Anterior cingulate cortex (tissue), 58 donors: ENCODE data around the gene TREML4.

Experiments
- DNase-seq, 58 donors: peaks; one replicate each; lab custom pipeline; 2025; lab: John Stamatoyannopoulos, UW

Gene TREML4

GRCh38 chr6:41247882-41248705, 19.9 kb downstream of the TREML4 start:
- no peak for DNase-seq

- no peak for DNase-seq
Measured at GRCh38 chr6:41252401-41253169, 24.4 kb downstream of the TREML4 start.

- DNase-seq = no peak
Measured at GRCh38 chr6:41255110-41255509, 27.0 kb downstream of the TREML4 start.

- DNase-seq = no peak
Measured at GRCh38 chr6:41255638-41256246, 27.6 kb downstream of the TREML4 start.

- no peak for DNase-seq
Measured at GRCh38 chr6:41256383-41256782, 28.2 kb downstream of the TREML4 start.

DNA sequence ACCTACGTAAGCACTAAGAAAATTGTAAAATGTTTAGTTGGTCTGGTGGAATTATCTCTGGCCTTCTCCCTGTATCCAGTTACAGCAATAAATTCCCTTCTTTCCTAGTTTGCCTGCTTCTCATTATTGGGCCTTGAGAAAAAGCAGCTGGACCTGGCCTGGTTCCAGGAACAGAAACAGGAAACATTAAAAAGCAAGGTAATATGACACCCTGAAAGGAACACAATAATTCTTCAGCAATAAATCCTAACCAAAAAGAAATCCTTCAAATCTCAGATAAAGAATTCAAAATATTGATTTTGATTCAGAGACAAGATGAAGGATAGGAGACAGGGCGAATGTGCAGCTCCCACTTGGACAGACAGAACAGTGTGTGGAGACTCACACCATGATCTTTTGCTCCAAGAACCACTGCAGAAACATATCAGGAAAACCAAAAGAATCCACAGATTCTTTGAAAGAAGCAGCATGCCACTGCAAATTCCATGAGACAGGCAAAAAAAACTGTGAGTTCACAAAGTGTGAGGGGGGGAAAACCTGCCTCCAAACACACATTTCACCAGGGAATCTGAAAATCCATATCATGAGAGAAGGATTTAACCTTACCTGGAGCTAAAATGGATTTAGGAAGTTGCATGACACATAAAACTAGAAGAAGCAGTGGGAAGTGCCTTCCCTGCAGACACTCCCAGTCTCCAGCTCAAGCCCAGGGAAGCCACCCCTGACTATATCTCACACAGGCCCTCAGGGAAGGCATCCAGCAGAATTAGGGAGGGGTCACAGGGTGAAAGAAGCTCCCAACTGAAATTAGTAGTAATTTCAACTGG, 29.4 kb downstream of the TREML4 start:
- no peak for DNase-seq

DNA sequence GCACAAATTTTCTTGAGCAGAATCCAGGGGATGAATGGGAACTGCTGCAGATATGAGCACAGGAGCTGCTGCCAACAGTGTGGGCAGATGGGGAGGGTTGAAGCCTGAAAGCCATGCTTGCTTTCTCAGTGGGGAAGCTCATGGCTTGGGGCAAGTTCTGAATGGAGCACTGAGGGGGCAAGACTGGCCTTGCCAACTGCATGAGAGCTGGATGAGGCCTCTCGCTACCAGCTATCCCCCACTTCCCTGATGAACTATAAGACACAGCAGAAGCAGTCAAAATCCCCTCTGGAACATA, 30.0 kb downstream of the TREML4 start:
- DNase-seq = no peak

DNA sequence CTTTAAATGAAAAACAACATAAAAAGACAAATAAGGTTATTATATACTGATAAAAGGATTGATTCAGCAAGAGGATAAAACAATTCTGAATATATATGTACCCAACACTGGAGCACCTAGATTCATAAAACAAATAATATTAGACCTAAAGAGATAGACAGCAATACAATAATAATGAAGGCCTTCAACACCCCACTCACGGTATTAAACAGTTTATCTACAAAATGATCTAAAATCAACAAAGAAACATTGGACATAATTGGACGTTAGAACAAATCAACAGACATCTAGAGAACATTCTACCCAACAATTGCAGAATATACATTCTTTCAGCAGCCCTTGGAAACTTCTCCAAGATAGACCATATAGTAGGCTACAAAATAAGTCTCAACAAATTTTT, 34.3 kb downstream of the TREML4 start:
- DNase-seq = no peak

GRCh38 chr6:41263267-41263666, 35.1 kb downstream of the TREML4 start:
- DNase-seq = no peak

- no peak for DNase-seq
Measured at GRCh38 chr6:41266541-41266940, 38.4 kb downstream of the TREML4 start.

- DNase-seq = no peak
Measured at GRCh38 chr6:41268478-41268877, 40.3 kb downstream of the TREML4 start.

DNA sequence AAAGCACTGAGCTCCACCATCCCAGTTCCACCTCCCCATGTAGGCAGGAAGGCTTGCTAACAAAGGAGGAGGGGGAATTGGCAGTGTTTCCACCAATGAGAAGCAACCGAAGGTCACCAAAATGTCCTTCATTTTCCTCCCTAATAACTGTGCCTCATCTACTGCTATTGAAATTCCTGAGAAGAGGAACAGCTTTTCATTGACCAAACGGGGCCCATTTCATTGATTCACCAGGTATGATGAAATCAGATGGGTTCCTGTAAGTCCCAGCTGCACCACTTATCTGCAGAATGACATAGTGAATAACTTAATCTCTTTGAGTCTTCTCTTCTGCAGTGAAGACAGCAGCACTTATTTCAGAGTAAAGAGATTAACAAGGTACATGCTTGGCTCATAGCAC, 41.0 kb downstream of the TREML4 start:
- DNase-seq = no peak

- no peak for DNase-seq
Measured at GRCh38 chr6:41269716-41270115, 41.6 kb downstream of the TREML4 start.

GRCh38 chr6:41271901-41272395, 43.8 kb downstream of the TREML4 start:
- peak in 13 of 58 donors; percentile 9 to 62 (median 18) for DNase-seq

- DNase-seq = no peak
Measured at GRCh38 chr6:41272591-41273240, 44.6 kb downstream of the TREML4 start.

DNA sequence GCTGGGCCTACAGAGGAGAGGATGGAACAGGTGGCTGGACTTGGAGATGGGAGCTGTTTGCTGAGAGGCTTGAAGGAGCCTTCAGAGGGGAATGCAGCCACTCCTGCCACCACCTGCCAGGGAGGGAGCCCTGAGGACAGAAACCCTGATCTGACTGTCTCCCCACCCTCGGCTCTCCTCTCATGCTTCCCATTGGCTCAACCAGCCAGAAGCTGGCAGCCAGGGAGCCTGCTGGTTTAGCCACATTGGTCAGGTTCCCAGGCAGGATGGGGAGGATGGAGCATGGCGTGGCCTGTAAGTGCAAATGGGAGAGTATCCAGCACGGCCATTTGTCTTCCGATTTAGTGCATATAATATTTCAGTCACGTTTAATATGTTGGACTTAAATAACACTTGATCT, 45.6 kb downstream of the TREML4 start:
- no peak for DNase-seq

DNA sequence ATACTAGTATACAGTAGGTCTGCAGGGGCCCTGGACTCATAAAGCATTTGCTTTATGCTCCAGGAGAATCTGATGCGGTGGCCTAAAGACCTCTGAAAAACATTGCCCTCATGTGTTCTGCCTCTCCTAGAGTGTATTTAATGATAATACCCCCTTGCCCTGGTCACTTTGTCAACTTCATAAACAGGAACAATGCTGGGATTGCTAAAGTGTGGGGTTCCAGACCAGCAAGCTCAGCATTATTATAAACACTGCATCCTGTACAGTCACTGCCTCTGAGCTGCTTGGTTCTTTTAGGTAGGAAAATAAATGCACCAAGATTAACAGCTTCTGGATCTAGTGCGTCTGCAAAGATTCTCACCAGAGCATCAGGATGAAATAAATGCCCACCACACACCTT, 46.1 kb downstream of the TREML4 start:
- no peak for DNase-seq

- DNase-seq = no peak
Measured at GRCh38 chr6:41275489-41275888, 47.3 kb downstream of the TREML4 start.

DNA sequence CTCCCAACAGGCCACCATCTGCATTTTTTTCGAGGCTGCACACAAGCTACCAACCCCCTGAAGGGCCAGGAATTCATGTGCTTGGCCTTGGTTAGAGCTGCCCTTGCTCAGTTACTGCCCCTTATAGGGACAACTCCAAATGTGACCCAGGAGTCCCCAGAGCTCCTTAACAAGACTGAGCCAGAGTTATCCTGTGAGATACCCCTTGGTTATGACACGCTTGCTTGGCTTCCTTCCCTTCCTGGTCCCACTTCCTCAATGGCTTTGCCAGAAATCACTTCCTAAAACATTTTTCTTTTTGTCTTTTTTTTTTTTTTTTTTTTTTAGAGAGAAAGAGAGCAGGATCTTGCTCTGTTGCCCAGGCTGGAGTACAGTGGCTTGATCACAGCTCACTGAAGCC, 49.5 kb downstream of the TREML4 start:
- DNase-seq = no peak
